Breast epithelium (tissue), 3 donors: ENCODE data around the gene UGT1A7.

Experiments used
- CTCF ChIP-seq, 3 donors: fragments of 450-650 bp; IDR thresholded peaks; one replicate each; pipeline ENCODE4 v1.5.1; 2016 to 2017; ENCODE audit warnings: antibody characterized with exemption in 3 of 3, mild to moderate bottlenecking in 3 of 3, moderate library complexity in 3 of 3
- POLR2A ChIP-seq: fragments of 450-650 bp; IDR thresholded peaks from one replicate; pipeline ENCODE4 v1.6.1; 2016; ENCODE audit warnings: antibody characterized with exemption, mild to moderate bottlenecking, moderate library complexity
- POLR2AphosphoS5 ChIP-seq, 3 donors: sonication (generic); formaldehyde crosslinking; IDR thresholded peaks; one replicate each; pipeline ENCODE4 v1.6.1; 2017; ENCODE audit warnings: antibody characterized with exemption in 3 of 3

- TF ChIP-seq CTCF (IDR thresholded peaks at IDR 0.05) (no peak), POLR2A (no peak), POLR2AphosphoS5 (IDR thresholded peaks at IDR 0.05) (no peak)
Observed at GRCh38 chr2:233816771-233817170, 135.1 kb downstream of the UGT1A7 start.
